KOPT-K1 (cell line): ENCODE measurements around the gene SLC16A10.
"Not testable (repeated sequence)": the region's sequence is repeated elsewhere in the genome, so short reads cannot be mapped to it uniquely, and the experiment has no call there.

Source experiments
- H3K27ac ChIP-seq: fragments of 200-600 bp; sonication (generic); 2 replicates; pipeline ENCODE4 v1.5.1; 2016; ENCODE audit warnings: antibody characterized with exemption, mild to moderate bottlenecking, low read depth, low read length; ENCODE audit not compliant: poor library complexity, severe bottlenecking
- H3K36me3 ChIP-seq: fragments of 200-600 bp; sonication (generic); 2 replicates; pipeline ENCODE4 v1.5.1; 2017; ENCODE audit warnings: antibody characterized with exemption, mild to moderate bottlenecking, low read length, moderate library complexity; ENCODE audit not compliant: insufficient read depth
- H3K9me3 ChIP-seq: fragments of 200-600 bp; sonication (generic); 2 replicates; pipeline ENCODE4 v1.5.1; 2017; ENCODE audit warnings: antibody characterized with exemption, low read length, mild to moderate bottlenecking; ENCODE audit not compliant: insufficient read depth, poor library complexity, severe bottlenecking

SLC16A10 gene

GRCh38 chr6:111201244-111201554 lies 113.9 kb downstream of the SLC16A10 start:
- Histone ChIP-seq H3K27ac (no peak overlapping the region), H3K36me3 (no peaks in the 10 kb centered on the region), H3K9me3 (no peaks in the 10 kb centered on the region)

- no peak overlapping the region for H3K27ac ChIP-seq
- H3K9me3 ChIP-seq, result no peaks in the 10 kb centered on the region
Observed at GRCh38 chr6:111201764-111202163, 114.5 kb downstream of the SLC16A10 start.

GRCh38 chr6:111203539-111203938 lies 116.2 kb downstream of the SLC16A10 start:
- H3K27ac ChIP-seq, H3K9me3 ChIP-seq, H3K36me3 ChIP-seq: not testable (repeated sequence)

More at GRCh38 chr6:111201764-111202163, 114.5 kb downstream of the SLC16A10 start:
- H3K36me3 ChIP-seq, result no peaks in the 10 kb centered on the region

- no peaks in the 10 kb centered on the region for H3K9me3 ChIP-seq
- no peak overlapping the region for H3K27ac ChIP-seq
- no peaks in the 10 kb centered on the region for H3K36me3 ChIP-seq
Observed at GRCh38 chr6:111204305-111204704, 117.0 kb downstream of the SLC16A10 start.

- Histone ChIP-seq H3K36me3 (no peaks in the 10 kb centered on the region), H3K27ac (no peak overlapping the region), H3K9me3 (no peaks in the 10 kb centered on the region)
Observed at GRCh38 chr6:111204881-111205280, 117.6 kb downstream of the SLC16A10 start.

GRCh38 chr6:111205502-111205901 lies 118.2 kb downstream of the SLC16A10 start:
- Histone ChIP-seq H3K27ac (no peak overlapping the region), H3K9me3 (no peaks in the 10 kb centered on the region), H3K36me3 (no peaks in the 10 kb centered on the region)

GRCh38 chr6:111207141-111207858 lies 120.0 kb downstream of the SLC16A10 start:
- H3K36me3 ChIP-seq, result no peaks in the 10 kb centered on the region
- H3K27ac ChIP-seq, result no peak overlapping the region
- H3K9me3 ChIP-seq, result no peaks in the 10 kb centered on the region

- no peak overlapping the region for H3K27ac ChIP-seq
- H3K36me3 ChIP-seq, result no peaks in the 10 kb centered on the region
Observed at GRCh38 chr6:111208933-111209332, 121.6 kb downstream of the SLC16A10 start.

GRCh38 chr6:111210194-111210728 lies 123.0 kb downstream of the SLC16A10 start:
- Histone ChIP-seq H3K27ac (no peak overlapping the region), H3K36me3 (no peaks in the 10 kb centered on the region), H3K9me3 (no peaks in the 10 kb centered on the region)

More at GRCh38 chr6:111208933-111209332, 121.6 kb downstream of the SLC16A10 start:
- no peaks in the 10 kb centered on the region for H3K9me3 ChIP-seq

GRCh38 chr6:111211411-111212030 lies 124.2 kb downstream of the SLC16A10 start:
- no peaks in the 10 kb centered on the region for H3K36me3 ChIP-seq
- peak overlapping the region; percentile 11 for H3K27ac ChIP-seq
- H3K9me3 ChIP-seq, result no peaks in the 10 kb centered on the region

- no peaks in the 10 kb centered on the region for H3K9me3 ChIP-seq
- H3K36me3 ChIP-seq, result no peaks in the 10 kb centered on the region
- H3K27ac ChIP-seq, result no peak overlapping the region
Observed at GRCh38 chr6:111212625-111213024, 125.3 kb downstream of the SLC16A10 start.

- no peak overlapping the region for H3K27ac ChIP-seq
- no peaks in the 10 kb centered on the region for H3K36me3 ChIP-seq
- no peaks in the 10 kb centered on the region for H3K9me3 ChIP-seq
Observed at GRCh38 chr6:111215131-111215530, 127.8 kb downstream of the SLC16A10 start.

GRCh38 chr6:111219785-111220184 lies 132.5 kb downstream of the SLC16A10 start:
- H3K27ac ChIP-seq, result no peak overlapping the region
- H3K36me3 ChIP-seq, result no peaks in the 10 kb centered on the region
- H3K9me3 ChIP-seq, result no peaks in the 10 kb centered on the region

GRCh38 chr6:111220383-111221031 lies 133.2 kb downstream of the SLC16A10 start:
- Histone ChIP-seq H3K36me3 (no peaks in the 10 kb centered on the region), H3K27ac (no peak overlapping the region), H3K9me3 (no peaks in the 10 kb centered on the region)

- H3K9me3 ChIP-seq, result no peaks in the 10 kb centered on the region
- no peak overlapping the region for H3K27ac ChIP-seq
- H3K36me3 ChIP-seq, result no peaks in the 10 kb centered on the region
Observed at GRCh38 chr6:111221804-111222203, 134.5 kb downstream of the SLC16A10 start.
